ENCODE results near the gene KRIT1.
"Not testable (repeated sequence)": the region's sequence is repeated elsewhere in the genome, so short reads cannot be mapped to it uniquely, and the experiment has no call there.

Gene KRIT1

GRCh38 chr7:92246360-92247101 is 817 bp upstream of the KRIT1 start:
- DNase-seq (ENCODE audit: low spot score), result peak; percentile 55

- no peak for DNase-seq (ENCODE audit: low spot score)
Observed at GRCh38 chr7:92244808-92245486, 767 bp downstream of the KRIT1 start.

DNA sequence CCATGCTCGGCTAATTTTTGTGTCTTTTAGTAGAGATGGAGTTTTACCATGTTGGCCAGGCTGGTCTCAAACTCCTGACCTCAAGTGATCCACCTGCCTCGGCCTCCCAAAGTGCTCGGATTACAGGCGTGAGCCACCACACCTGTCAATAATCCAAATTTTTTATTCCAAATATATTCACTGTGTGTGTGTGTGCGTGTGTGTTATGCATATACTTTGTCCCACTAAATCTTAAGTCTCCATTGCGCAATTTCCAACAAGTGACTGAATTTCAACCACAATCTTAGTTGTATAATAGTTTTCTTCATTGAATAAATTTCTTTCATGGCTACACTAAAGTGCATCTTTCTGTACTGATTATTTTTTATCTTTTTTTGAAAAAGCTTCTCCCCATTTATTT is 2.7 kb downstream of the KRIT1 start:
- DNase-seq (ENCODE audit: low spot score), result no peak

DNA sequence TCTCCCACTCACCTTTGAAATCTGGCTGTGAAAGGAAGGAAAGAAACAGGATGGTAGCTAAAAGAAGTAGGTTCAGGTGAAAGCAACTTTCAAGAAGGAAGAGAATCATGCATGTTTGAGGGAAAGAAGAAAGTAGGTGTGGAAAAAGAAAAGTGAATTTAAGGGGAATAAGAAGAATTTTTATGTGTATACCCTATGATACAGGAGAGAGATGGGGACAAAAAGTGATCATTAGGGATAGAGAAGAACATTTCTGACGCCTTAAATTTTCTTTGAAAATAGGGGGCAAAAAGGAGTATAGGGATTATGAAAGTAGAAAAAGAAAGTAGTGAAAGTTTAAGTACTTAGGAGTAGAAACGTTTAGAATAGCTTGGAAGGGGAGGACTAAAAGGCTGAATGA is 15.2 kb downstream of the KRIT1 start:
- no peak for DNase-seq (ENCODE audit: low spot score)

DNA sequence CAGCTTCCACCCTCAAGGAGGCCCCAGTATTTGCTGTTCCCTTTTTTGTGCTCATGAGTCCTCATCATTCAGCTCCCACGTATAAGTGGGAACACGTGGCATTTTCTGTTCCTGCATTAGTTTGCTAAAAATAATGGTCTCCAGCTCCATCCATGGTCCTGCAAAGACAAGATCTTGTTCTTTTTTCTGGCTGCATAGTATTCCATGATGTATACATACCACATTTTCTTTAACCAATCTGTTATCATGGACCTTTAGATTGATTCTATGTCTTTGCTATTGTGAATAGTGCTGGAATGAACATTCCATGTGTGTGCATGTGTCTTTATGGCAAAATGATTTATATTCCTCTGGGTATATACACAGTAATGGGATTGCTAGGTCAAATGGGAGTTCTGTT is 17.0 kb downstream of the KRIT1 start:
- no peak for DNase-seq (ENCODE audit: low spot score)

- no peak for DNase-seq (ENCODE audit: low spot score)
Observed at GRCh38 chr7:92228100-92228499, 17.6 kb downstream of the KRIT1 start.

DNA sequence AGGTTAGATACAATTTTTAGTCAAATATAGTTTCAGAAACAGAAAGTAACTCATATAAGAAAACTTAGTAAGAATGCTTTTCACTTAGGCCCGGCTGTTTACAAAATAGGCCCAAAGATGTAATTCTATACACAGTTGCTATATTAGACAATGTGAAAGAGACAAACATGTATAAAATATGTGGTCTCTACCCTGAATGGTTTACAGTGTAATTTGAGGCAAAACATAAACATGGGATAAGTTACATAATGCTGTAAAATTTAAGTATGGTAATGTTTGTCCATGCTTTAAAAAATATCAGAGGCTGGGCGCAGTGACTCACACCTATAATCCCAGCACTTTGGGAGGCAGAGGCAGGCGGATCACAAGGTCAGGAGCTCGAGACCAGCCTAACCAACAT is 18.7 kb downstream of the KRIT1 start:
- no peak for DNase-seq (ENCODE audit: low spot score)

- DNase-seq (ENCODE audit: low spot score), result no peak
Observed at GRCh38 chr7:92221766-92222165, 23.9 kb downstream of the KRIT1 start.

GRCh38 chr7:92206672-92207071 is 39.0 kb downstream of the KRIT1 start:
- no peak for DNase-seq (ENCODE audit: low spot score)

DNA sequence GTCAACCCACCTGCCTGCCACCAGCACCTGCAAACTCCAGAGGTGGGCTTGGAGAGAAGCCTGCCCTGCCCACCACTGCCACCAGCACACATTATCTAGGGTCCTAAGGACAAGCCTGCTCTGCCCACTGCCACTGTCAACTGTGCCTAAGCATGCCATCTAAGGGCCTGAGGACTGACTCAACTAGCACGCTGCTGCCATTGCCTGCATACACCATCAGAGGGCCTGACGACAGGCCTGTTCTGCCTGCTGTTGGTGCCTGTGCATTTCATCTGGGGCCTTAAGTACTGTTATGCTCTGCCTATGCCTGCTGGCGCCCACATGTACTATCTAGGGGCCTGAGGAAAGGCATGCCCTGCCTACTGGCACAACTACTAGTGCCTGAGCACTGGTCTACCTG is 39.7 kb downstream of the KRIT1 start:
- DNase-seq (ENCODE audit: low spot score), result no peak

- DNase-seq (ENCODE audit: low spot score), result no peak
Observed at GRCh38 chr7:92200791-92201190, 44.9 kb downstream of the KRIT1 start.

- no peak for DNase-seq (ENCODE audit: low spot score)
Observed at GRCh38 chr7:92192326-92192725, 53.4 kb downstream of the KRIT1 start.

DNA sequence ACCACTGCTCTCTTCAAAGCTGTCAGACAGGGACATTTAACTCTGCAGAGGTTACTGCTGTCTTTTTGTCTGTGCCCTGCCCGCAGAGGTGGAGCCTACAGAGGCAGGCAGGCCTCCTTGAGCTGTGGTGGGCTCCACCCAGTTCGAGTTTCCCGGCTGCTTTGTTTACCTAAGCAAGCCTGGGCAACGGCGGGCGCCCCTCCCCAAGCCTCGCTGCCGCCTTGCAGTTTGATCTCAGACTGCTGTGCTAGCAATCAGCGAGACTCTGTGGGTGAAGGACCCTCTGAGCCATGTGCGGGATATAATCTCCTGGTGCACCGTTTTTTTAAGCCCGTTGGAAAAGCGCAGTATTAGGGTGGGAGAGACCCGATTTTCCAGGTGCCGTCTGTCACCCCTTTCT is 56.5 kb downstream of the KRIT1 start:
- DNase-seq (ENCODE audit: low spot score), result not testable (repeated sequence)

- not testable (repeated sequence) for DNase-seq (ENCODE audit: low spot score)
Observed at GRCh38 chr7:92184294-92184693, 61.4 kb downstream of the KRIT1 start.

GRCh38 chr7:92178928-92179924 is 66.5 kb downstream of the KRIT1 start, which contains the start of gene LRRD1:
Gene LRRD1, minus strand, starts transcription at chr7:92179142. Its CDS starts 13,940 bp downstream, at chr7:92165202.
- DNase-seq (ENCODE audit: low spot score), result peak; percentile 90

GRCh38 chr7:92177362-92177761 is 68.4 kb downstream of the KRIT1 start:
- no peak for DNase-seq (ENCODE audit: low spot score)

DNA sequence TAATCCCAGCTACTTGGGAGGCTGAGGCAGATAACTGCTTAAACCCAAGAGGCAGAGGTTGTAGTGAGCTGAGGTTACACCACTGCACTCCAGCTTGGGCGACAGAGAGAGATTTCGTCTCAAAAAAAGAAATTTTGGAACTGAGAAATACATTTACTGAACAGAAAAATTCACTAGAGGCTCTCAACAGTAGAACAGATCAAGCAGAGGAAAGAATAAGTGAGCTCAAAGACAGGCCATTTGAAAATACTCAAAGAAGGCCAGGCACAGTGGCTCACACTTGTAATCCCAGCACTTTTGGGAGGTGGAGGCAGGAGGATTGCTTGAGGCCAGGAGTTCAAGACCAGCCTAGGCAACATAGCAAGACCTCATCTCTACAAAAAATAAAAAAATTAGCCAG is 76.2 kb downstream of the KRIT1 start:
- DNase-seq (ENCODE audit: low spot score), result not testable (repeated sequence)

DNA sequence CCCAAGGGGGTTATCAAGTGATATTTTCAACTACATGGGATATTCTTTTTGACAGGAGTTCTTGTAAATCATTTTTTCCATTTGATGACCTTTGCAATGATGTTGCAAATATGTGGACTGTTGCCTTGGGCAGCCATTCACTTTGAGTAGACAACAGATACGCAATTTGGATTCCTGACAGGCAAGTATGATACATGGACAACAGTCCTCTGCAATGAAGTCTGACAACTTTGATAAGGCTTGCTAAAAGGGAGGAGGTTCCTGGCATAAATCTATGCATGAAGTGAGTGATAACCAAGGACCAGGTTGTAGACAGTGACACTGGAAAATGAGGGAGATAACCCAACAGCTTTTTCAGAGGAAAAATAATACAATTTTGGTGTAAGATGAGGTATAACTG is 84.4 kb downstream of the KRIT1 start:
- no peak for DNase-seq (ENCODE audit: low spot score)

DNA sequence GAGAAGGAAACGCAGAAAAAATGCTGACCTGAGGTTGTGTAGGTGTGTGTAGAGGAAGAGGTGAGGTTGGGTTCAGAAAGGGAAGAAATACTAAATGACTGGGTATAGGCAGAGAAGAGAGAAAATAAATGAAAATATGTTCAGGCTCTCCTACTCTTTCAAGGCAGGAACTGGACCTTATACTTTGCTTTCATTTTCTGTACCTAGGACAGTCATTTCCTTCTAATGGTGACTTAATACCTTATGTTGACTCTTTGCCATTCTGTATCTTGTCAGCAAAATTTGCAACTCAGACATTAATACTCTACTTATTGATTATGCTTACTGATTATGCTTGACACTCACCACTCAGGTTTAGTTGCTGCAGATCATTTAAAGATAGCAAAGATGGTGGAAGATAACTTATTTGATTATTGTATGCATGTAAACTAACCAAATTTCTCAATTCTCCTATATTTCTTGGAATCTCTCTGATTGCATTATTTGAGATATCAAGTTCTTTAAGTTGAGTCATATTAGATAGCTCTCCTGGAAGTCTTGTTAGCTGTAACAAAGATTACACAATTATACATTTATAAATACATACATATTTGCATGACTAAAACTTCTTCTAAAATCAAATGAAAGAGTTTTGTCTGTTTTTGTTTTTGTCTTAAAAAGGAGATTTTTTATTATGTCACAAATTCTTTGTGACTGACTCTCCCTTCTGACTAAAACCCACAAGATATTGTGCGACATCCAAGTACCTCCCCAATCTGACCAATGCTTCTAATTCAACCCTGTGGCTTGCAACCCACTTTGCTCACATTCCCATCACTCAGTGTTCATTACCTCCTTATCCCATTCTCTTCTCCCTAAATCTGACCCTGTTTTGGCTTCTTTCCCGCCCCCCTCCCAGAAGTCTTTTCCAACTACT is 86.8 kb downstream of the KRIT1 start:
- no peak for DNase-seq (ENCODE audit: low spot score)

GRCh38 chr7:92156990-92157389 is 88.7 kb downstream of the KRIT1 start:
- DNase-seq (ENCODE audit: low spot score), result no peak

- DNase-seq (ENCODE audit: low spot score), result no peak
Observed at GRCh38 chr7:92155108-92155739, 90.5 kb downstream of the KRIT1 start.
